ENCODE measurements around the gene FZD2. TPM values are rescaled to one million over a fixed set of nuclear protein-coding genes. Genes with fewer than 3 reads are reported as not detected.

FZD2 gene
- total and polyA plus RNA-seq, 2 of the 4 experiments (the other 2 are of a cell fraction), result 21.3 to 130 TPM

- TF ChIP-seq, protein P1, sequence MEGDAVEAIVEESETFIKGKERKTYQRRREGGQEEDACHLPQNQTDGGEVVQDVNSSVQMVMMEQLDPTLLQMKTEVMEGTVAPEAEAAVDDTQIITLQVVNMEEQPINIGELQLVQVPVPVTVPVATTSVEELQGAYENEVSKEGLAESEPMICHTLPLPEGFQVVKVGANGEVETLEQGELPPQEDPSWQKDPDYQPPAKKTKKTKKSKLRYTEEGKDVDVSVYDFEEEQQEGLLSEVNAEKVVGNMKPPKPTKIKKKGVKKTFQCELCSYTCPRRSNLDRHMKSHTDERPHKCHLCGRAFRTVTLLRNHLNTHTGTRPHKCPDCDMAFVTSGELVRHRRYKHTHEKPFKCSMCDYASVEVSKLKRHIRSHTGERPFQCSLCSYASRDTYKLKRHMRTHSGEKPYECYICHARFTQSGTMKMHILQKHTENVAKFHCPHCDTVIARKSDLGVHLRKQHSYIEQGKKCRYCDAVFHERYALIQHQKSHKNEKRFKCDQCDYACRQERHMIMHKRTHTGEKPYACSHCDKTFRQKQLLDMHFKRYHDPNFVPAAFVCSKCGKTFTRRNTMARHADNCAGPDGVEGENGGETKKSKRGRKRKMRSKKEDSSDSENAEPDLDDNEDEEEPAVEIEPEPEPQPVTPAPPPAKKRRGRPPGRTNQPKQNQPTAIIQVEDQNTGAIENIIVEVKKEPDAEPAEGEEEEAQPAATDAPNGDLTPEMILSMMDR (conservative IDR thresholded peaks at IDR 0.05; ENCODE audit: low read depth, low read length), result no peak
- TF ChIP-seq RCOR1 (IDR thresholded peaks at IDR 0.05; ENCODE audit: insufficient replicate concordance, low read length) (no peak), USF2 (IDR thresholded peaks at IDR 0.05; ENCODE audit: low read depth, low read length) (no peak)
These were observed 44.3 kb downstream of the FZD2 start (continued) for GRCh38 chr17:44601539-44601938.
